Mesenteric fat pad (tissue), 1 donor: ENCODE measurements around the gene KCNN3. TPM values are rescaled to one million over a fixed set of nuclear protein-coding genes. Genes with fewer than 3 reads are reported as not detected.

Source experiments
- DNase-seq: peaks from one replicate; pipeline ENCODE4 v3.0.0-alpha.2; 2020; ENCODE audit warnings: low spot score
- total RNA-seq: library from RNA; stranded (reverse); fragmentation: NEBNext Ultra II Directional; extraction: Animal tissue kit (Norgen Biotek cat#: 25700); gene quantifications from one replicate; pipeline ENCODE4 v1.2.1, GENCODE V29; 2021
- donor health status: DM: yes; HTN: yes; CAD: no.

Gene KCNN3
- total RNA-seq, 1 donor from 2014 or later = 0.96 TPM

DNA sequence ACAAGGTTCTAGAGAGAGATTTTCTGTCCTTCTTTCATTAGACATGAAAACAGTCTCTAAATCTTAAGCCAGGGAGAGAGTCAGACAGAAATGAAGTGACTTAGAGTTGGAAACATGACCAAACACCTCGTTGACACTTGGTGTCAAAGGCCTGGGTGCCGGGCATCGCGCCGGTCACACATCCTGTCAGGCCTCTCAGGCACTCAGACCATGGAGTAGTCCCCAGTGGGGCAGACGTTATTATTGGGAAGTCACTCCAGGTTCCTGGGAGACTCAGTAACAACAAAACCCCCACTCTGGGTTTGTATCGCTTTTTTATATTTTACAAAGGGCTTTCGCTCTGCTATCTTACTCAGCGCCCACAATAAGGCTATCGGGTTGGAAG lies 25.8 kb downstream of the KCNN3 start:
- DNase-seq = no peak

DNA sequence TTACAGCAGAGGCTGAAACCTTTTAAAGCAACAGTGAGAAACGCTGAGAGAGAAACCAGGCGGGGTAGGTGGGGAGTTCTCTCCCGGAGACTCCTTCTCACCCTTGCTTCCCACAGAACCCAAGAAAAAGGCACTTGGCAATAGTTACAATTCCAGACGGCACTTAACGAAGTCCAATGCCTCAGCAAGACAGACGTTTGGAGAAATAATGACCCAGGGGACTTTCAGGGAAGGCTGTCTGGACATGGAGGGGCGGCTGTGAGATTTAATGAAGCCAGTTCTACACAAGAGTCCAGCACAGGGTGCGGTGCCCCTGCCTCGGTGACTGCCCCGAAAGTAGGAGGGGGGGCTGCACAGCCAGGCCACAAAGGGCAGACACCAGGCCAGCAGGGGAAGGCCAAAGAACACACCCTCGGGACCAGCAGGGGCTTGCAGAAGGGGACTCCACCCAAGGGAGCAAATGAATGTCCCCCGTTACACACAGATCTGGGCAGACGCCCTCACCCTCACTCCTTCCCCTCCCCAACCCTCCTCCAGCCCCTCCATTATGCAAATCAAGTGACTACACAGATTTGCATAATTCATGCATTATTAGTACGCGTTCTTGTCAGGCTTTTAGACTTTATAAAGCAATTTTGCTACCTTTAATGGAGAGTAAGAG lies 26.3 kb downstream of the KCNN3 start:
- no peak for DNase-seq

DNA sequence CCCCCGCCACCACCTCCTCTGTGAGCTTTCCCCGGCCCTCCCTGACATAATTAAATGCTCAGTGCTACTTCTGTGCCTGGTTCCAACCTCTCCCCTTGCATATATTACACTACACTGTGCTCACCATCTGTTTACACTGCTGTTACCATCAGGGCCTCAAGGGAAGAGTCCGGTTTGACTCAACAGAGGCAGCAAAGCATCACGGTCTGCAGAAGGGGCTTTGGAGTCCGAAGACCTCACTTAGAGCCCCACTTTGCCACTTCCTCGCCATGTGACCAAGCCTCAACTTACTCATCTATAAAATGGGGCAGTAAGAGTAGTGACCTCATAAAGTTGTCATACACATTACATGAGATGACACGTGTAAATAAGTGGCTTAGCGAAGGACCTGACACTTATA lies 27.4 kb downstream of the KCNN3 start:
- DNase-seq = no peak

DNA sequence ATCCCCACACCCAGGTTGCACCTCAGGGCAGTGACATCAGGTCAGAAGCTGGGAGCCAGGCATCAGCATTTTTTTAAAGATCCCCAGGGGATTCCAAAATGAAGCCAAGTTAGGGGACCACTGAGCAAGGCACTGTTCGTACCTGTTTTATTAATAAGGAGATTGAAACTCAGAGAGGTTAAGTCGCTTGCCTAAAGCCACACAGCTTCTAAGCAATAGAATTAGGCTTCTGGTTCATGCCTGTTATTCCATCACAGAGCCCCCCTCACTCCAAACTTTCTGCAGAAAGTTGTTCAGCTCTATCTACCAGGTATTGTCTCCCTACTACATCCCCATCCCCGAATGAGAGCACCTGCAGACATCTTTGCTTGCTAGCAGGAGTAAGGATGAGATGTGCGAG lies 28.7 kb downstream of the KCNN3 start:
- no peak for DNase-seq

DNA sequence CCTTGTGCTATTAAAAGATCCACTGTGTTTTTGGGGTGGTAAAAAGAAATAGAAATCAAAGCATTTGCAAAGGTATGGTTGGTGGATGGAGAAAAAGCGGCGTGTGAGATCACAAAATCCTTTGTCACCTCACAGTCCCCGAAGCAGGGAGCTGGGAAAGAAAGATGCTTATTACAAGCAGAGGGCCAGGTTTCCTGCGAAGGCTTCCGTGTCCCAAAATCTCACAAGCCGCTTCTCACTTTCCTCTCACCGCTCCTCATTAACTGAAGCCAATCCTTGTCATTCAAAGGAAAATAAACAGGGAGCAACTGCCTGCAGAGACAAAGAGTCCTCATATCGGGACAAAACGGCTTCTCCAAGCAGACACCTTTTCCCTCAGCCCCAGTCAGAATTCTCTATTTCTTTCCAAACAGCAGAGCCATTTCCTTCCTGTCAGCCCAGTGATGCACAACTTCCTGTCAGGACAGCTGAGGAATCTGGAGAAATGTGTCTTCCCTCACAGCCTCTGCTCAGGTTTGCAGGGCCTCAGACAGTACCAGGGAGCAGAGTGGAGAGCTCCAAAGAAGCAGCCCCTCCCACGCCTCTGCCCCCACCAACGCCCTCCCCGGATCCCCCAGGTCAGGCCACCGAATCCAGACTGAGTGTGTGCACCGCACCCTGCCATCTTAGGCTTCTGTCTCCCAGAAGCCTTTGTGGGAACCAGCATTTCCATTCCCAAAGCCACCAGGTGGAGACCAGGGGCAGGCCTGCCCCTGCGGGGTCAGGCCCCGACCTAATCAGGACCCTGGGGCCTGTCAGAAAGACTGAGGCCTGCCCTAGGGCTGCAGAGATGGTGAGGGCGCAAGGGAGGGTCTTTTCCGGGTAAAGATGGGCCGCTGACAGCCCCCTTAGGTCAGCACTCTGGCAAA lies 29.6 kb downstream of the KCNN3 start:
- no peak for DNase-seq

DNA sequence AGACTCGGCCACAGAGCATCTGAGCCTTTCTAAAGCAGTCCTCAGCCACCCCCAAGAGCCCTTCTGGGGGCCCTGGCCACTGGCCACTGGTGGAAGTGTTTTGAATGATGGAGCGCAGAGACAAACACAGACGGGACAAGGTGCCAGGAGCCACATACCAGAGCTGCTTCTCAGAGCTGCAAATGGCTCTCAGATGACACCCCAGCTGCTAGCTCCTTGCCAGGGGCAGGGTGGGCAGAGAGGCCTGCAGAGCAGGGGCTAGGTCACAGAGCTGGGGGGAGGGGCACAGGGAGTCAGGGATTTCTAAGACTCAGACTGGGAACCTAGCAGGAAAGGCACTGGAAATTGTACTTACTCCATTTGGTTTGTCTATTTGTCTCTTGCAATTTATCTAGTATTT lies 30.4 kb downstream of the KCNN3 start:
- DNase-seq = no peak

DNA sequence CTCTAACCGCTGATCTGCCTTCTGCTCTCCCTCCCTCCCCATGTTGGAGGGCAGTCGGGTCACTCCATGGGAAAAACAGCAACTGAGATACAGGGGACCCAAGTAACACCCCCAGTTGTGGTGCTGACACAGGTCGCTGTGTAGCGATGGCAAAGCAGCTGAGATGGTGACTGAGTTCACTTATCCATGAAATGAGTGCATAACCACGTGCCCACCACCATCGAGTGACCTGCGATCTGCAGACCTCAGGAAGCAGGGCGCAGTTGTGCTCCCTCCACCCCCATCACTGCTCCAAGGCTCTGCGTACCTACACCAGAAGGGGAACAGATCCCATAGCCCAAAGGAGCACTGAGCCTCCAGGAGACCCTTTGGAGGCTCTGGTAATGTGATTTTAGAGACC lies 31.1 kb downstream of the KCNN3 start:
- no peak for DNase-seq

DNA sequence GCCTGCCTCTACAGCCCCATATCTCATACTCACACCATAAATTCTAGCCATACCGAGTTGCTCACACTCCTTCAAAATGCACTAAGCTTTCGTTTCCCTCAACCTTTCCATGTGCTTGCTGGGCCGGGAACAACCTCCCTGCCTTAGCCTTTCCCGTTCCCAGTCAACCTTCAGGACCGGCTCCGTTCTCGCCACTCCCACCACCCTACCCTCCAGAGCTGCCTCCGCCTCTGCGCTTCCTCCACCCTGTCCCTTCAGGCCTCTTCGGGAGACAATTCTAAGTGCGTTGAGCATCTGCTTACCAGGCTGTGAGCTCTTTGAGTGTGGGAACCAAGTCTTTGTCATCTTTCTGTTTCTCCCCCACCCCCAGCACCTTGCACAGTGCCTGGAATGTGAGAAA lies 31.6 kb downstream of the KCNN3 start:
- DNase-seq = no peak

DNA sequence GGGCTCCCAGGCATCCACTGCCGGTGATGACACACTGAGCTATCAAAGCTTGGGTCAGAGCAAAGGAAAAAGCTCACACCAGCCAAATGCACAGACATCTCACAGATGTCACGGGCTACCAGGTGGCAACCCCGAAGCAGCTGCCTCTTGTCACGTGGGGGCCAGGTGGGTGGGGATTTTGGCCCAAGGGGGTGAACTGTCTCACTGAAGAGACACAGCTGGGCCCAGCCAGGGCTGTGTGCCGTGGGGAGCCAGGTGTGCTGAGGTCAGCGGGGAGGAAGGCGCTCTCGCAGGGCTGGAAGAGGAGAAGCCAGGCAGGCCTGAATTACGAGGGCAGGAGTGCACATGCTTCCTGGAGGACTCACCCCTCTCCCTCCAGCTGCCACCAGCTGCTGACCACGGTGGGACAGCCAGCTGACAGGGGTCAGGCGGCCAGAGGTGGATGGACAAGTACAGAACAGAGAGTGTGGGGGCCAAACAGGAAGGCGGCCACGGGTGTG lies 32.4 kb downstream of the KCNN3 start:
- DNase-seq = no peak

DNA sequence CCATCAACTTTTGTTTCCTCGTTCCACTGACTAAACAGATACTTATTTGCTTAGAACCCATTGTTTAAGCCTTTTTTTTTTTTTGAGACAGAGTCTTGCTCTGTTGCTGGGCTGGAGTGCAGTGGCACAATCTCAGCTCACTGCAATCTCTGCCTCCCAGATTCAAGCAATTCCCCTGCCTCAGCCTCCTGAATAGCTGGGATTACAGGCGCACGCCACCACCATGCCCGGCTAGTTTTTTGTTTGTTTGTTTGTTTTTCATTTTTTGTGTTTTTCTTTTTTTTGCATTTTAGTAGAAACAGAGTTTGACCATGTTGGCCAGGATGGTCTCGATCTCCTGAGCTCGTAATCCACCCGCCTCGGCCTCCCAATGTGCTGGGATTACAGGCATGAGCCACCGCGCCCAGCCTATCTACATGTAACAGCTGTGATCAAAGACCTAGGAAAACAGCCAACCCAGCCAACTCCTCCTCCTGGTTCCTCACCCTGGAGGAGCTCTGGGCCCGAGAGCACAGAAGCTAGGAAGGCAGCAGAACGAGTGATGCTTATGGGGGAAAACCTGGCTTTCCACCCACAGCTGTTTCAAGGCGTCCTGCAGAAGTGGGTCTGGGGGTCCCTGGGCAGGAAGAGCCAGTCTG lies 32.9 kb downstream of the KCNN3 start:
- no peak for DNase-seq

DNA sequence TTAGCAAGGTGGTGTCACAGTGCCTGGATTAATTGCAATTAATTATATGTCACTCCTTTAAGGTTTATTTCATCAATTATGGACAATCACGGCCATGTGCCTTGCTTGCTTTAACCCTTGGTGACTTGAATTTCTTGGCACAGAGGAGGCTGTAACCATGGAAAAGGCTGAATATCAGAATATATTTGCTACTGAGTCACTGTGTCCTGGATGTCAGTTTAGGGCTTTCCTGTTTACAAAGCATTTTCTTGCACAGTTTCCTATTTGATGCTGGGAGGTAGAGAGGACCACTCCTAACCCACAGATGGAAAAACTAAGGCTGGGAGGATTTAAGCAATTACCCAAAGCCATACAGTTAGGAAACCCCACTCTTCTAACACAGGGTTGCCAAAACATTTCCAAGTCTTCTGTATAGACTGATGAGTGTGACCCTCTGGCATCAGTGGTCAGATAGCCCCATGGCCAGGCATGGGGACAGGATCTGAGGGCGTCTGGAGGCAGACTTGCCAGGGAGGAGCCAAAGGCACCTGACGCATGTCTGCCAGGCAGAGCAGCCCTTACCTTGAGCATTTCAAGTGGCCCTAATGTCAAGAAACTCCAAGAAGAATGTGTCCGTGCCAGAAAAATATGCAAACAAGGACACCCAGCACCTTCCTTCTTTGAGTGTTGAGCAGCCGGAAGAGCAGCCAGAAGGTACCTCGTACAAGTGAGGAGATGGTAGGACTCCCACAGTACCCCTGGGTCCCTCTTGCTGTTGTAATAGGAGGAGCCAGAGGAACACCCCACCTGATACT lies 34.4 kb downstream of the KCNN3 start:
- no peak for DNase-seq

DNA sequence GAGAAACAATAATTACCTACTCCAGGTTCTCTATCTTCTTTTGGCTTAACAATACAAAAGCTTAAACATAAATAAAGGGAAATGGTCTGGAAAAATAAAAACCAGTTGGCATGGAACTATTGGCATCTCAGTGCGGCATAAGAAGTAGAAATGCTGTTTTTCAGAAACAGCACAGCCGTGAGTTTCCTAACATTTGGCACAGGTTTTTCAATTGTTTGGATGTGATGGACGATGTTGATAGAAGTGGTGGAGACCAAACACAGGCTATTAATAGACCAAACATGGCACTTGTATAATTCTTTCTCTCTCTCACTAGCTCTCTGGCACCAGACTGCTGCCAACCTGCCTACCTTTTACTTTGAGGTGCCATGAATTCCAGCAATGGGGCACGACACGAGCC lies 36.2 kb downstream of the KCNN3 start:
- no peak for DNase-seq

DNA sequence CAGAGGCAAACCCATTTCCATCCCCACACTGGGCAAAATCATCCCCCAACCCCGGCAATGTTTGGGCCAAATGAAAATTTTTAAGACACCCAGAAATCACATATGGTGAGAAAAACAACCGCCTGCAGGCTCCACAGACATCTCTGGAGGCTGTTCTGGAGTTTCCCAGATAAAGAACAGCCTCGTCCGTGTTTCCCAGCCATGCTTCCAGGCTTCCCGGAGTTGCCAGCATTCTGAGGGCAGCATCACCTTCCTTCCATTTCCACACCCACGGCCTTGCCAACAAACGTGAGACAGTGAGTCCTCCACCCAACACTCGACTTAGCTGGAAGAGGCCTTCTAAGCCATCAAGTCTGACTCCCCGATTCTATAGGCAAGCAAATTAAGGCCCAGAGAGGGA lies 36.9 kb downstream of the KCNN3 start:
- DNase-seq = no peak

DNA sequence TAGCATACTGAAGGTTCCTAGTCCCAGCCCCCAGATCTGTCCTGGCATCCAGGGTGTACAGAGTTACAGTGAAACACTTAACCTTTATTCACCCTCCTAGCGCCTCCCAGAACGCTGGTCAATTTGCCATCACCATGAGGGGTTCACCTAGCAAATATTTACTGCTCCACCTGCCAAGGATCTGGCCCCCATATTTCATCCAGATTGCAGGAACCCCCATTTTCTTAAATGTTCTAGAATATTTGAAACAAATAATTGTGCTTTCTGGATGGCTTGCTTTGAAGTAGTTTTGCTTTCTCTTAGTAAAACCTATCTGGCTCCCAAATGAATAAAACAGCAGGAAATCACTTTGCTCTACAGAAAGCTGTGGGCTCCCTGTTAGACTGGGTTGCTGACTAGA lies 37.7 kb downstream of the KCNN3 start:
- DNase-seq = no peak

DNA sequence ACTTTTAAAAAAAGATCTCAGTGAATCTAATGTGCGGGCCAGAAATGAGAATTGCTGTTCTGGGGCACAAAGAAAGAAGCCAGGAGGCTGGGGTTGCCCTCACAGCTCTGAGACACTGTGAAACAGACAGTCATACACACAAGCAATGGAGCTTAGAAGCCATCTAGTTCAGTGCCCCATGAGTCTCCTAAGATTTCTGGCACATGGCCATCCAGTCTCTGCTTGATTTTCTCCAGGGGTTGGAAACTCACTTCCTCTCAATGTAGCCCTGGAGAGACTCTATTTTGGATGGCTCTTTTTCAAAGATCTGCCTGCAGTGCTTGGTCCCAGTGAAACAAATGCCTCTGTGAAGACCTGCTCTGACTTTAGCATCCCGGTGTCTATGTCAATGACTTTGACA lies 38.6 kb downstream of the KCNN3 start:
- no peak for DNase-seq

DNA sequence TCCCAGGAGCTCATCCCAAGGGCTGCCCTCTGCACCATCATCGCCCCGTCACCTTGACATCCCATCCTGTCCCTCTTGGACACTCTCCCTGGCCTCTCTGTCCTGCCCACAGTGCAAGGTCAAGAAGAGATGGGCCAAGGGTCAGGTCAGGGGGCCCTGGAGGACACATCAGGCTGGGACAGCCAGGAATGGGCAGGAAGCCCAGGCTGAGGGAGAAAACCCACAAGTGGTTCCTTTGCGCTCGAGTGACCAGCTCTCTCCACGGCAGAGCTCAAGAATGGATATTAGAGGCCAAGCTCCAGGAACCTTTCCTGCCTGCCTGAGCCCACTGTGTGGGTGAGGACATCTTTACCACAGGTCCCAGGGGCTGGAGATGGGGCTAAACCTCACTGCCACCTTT lies 41.0 kb downstream of the KCNN3 start:
- DNase-seq = no peak

DNA sequence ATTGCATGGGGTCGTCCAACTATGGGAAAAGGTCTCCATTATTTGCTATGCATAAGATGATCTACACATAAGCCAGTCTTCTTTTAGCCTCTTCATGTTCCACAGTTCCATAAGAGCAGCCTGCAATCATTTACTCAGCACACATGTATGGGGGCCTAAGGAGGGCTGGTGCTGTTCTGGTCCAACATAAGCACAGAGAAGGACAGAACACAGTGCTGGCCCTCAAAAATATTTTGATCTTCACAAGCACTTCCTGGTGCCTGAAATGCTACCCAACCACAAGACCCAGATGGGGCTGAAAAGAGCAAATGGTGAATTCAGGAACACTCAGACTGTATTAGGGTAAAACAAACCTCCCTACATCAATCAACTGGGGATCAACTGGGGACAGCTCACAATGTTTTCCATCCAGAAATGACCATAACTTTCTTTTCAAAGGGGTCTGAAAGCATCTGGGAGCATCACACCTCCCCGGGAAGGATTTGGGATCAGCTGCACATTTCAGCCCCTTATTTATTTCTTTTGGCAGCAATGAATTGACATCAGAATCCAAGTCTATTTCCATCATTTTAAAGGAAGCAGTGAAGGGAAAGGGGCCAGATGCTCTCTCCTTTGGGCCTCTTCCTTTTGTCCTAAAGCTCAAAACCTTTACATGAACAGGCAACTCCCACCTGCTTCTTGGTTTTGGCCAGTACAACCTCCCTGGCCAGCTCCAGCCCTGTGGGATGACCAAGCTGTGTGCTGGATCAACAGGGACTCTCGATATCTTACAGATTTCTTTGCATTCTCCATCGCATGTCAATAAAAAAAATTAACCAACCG lies 45.7 kb downstream of the KCNN3 start:
- DNase-seq = no peak

DNA sequence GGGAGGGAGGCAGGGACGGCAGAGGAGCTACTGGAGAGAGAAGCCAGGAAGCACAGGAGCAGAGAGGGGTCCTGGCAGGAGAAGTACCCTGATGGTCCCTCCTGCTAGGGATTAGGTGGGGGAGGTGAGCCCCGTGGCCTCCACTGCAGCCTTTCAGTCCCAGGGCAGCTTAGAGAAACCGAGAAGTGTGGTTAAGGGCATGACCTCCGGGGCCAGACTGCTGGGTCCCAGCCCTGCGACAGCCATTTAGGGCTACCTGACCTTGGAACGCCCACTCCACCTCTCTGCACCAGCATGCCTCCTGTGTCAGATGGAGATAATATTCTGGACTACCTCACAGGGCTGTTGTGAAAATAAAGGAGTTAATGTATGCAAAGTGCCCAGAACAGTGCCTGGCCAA lies 47.4 kb downstream of the KCNN3 start:
- DNase-seq = no peak

DNA sequence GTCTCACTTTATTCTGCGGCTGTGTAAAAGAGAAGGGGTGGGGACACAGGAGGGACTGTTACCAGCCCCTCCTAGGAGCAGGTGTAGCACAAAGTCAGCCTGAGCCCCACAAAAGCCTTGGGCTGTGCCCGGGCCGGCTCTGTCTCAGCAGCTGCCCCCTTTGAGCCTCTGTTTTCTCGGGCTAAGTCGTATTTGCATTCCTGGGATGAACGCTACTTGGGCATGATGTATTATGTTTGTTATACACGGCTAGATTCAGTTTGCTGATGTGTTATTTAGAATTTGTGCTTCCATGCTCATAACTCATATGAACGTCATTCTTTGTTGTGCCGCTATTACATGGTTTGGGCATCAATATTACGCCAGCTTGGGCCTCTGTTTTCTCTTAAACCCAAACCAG lies 47.8 kb downstream of the KCNN3 start:
- no peak for DNase-seq

DNA sequence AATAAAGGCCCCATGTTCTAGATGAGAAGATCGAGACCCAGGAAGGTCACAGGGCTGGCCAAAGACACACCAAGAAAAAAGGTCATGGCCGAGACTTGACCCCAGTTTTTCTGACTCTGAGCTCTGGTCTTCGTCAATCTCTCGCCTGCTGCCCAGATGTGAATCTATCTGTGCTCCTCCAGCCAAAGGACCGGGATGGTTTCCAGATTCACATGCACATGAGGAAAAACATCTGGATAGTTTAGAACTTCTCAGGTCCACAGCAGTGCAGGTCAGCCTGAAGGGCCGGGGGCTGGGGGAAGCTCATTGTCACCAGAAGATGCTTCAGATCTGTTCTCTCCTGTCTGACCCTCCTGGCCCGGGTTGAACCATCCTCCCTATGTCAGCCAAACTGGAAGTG lies 49.0 kb downstream of the KCNN3 start:
- DNase-seq = no peak

DNA sequence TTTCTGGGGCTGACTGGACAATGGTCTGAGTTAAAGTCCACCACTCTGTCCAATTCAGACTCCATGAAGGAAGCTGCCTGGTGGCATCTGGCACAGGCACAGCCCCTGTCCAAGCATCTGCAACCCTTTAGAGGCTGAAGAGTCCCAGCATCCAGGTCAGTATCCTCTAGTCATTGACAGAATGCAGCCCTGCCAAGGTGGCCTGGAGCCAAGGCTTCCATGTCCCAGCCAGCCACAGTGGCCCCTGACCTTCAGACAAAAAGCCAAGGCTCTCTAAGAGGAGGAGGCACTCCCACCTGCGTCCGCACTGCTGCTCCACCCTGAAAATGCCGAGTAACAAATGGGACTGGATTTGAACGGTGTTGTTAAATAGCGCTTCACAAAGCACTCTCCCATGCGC lies 49.4 kb downstream of the KCNN3 start:
- DNase-seq = no peak
